ENCODE measurements around the gene SARDH.

Gene SARDH

DNA sequence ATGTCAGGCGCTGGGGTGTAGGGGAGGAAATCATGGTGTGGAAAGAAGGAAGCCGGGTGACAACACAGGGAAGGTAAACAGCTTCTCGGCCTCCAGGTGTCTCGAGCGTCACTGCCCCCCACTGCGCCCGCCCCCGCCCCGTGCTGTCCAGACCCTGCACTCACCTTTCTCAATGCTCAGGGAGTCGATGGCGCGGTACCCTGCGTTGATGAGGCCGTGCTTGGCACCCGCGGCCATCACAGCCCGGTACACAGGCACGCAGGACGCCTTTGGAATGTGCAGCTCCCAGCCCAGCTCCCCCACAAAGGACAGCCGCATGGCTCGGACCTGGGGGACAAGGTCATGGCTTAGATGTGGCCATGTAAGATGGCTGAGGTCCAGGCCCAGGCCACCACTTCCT lies 66.8 kb downstream of the SARDH start:
- DNase-seq (ENCODE audit: low read depth) = no peak
- no peak for TF ChIP-seq MYC (IDR thresholded peaks at IDR 0.05; ENCODE audit: low read depth, low read length)
- no peak overlapping the region for H3K4me3 ChIP-seq (ENCODE audit: low read depth, low read length)

DNA sequence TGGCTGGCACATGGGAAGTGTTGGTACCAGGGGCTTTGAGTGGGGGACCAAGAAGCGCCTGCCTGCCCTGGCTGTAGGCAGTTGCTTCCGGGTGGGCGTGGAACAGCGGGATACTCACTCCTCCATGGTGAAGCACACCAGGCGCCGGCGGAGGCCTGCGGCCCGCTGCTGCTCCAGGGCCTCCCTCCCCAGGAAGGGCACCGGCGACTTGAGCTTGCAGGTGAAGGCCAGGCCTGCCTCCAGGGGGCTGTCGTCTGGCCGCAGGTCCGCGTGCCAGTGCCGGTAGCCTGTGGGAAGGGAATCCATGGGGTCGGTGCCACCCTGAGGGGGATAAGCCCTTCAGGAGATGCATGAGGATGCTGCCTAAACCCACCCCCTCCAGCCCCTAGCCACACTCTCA lies 67.7 kb downstream of the SARDH start:
- TF ChIP-seq, protein P1, sequence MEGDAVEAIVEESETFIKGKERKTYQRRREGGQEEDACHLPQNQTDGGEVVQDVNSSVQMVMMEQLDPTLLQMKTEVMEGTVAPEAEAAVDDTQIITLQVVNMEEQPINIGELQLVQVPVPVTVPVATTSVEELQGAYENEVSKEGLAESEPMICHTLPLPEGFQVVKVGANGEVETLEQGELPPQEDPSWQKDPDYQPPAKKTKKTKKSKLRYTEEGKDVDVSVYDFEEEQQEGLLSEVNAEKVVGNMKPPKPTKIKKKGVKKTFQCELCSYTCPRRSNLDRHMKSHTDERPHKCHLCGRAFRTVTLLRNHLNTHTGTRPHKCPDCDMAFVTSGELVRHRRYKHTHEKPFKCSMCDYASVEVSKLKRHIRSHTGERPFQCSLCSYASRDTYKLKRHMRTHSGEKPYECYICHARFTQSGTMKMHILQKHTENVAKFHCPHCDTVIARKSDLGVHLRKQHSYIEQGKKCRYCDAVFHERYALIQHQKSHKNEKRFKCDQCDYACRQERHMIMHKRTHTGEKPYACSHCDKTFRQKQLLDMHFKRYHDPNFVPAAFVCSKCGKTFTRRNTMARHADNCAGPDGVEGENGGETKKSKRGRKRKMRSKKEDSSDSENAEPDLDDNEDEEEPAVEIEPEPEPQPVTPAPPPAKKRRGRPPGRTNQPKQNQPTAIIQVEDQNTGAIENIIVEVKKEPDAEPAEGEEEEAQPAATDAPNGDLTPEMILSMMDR (IDR thresholded peaks at IDR 0.05; ENCODE audit: low read depth, low read length) = no peak
- TF ChIP-seq MYC (IDR thresholded peaks at IDR 0.05; ENCODE audit: low read depth, low read length) = no peak
- TF ChIP-seq, protein P2, sequence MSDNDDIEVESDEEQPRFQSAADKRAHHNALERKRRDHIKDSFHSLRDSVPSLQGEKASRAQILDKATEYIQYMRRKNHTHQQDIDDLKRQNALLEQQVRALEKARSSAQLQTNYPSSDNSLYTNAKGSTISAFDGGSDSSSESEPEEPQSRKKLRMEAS (IDR thresholded peaks at IDR 0.05; ENCODE audit: low read depth, low read length) = no peak
- no peak for TF ChIP-seq POLR2A (IDR thresholded peaks at IDR 0.05; ENCODE audit: extremely low read depth, insufficient read length)
- no peak overlapping the region for H3K4me3 ChIP-seq (ENCODE audit: low read depth, low read length)
- DNase-seq (ENCODE audit: low read depth) = no peak

DNA sequence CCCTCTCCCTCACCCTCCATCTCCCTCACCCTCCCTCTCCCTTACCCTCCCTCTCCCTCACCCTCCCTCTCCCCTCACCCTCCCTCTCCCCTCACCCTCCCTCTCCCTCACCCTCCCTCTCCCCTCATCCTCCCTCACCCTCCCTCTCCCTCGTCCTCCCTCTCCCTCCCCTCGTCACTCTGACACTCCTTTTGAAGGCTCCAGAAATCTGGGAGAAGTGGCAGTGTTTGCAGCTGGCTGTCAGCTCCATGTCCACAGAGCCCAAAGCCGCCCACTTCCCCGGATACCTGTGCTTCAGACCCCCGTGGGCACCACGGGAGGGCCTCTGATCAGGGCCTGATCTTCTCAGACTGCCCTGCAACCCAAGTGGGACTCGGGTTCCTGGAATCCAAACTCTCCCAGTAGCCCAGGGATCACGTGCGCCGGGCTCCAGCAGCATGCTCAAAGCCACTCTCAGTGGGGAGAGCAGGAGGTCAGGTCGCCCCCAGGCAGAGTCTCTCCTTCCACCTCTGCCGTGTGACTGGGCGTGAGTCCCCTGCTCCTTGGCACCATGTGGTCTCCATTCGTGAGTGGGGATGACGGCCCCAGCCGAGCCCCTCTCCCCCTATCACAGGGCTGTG lies 68.9 kb downstream of the SARDH start:
- DNase-seq (ENCODE audit: low read depth) = no peak
- TF ChIP-seq POLR2A (IDR thresholded peaks at IDR 0.05; ENCODE audit: extremely low read depth, insufficient read length) = no peak
- TF ChIP-seq MYC (IDR thresholded peaks at IDR 0.05; ENCODE audit: low read depth, low read length) = no peak
- TF ChIP-seq, protein P2 (IDR thresholded peaks at IDR 0.05; ENCODE audit: low read depth, low read length) = no peak
- TF ChIP-seq, protein P1 (IDR thresholded peaks at IDR 0.05; ENCODE audit: low read depth, low read length) = no peak
- no peak overlapping the region for H3K4me3 ChIP-seq (ENCODE audit: low read depth, low read length)

DNA sequence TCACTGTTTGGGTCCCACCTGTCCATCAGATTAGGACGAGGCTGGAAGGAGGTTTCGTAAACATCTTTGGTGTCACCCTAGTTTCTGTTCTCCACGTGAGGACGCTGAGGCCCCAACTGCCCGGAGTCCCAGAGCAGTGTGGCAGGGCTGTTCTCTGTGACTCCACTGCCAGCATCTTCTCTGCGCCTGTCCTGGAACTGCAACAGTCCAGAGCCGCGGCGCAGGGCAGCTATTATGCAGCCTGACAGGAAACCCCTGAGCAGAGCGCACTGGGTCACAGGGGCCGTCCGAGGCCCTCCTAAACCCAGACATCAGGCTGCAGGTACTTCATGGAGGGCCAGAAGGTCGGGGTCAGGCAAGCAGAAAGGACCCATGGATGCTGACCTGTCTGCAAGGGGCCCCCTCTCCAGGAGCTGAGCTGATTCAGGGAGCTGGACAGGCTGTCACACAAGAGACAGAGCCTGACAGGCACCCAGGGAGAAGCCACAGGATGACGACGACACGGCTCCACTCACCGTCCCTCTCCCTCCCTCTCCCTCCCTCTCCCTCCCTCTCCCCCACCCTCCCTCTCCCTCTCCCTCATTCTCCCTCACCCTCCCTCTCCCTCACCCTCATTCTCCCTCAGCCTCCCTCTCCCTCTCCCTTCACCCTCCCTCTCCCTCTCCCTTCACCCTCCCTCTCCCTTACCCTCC lies 70.2 kb downstream of the SARDH start:
- peak; percentile 11 for DNase-seq (ENCODE audit: low read depth)
- H3K4me3 ChIP-seq (ENCODE audit: low read depth, low read length) = no peak overlapping the region
- TF ChIP-seq POLR2A (IDR thresholded peaks at IDR 0.05; ENCODE audit: extremely low read depth, insufficient read length) (no peak), MYC (IDR thresholded peaks at IDR 0.05; ENCODE audit: low read depth, low read length) (no peak)
- TF ChIP-seq, protein P1 (IDR thresholded peaks at IDR 0.05; ENCODE audit: low read depth, low read length) = no peak
- TF ChIP-seq, protein P2 (IDR thresholded peaks at IDR 0.05; ENCODE audit: low read depth, low read length) = no peak

DNA sequence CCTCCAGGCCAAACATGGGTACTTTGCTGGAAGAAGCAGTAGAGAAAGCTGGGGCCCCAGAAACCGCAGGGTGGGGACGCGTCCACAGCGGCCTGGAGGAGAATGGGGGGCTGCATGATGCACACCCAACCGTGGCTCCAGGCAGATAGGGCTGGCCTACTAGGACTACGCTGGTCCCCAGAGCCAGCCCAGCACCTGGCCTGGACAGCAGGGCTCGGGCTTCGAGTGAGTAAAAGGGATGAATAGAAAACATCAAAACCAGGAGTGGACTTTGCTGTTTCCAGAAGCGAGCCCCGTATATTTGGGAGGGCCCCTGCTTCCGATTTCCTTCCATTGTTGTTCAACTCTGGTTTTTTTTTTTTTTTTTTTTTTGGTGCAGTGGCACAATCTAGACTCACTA lies 71.3 kb downstream of the SARDH start:
- no peak for DNase-seq (ENCODE audit: low read depth)
- no peak overlapping the region for H3K4me3 ChIP-seq (ENCODE audit: low read depth, low read length)

DNA sequence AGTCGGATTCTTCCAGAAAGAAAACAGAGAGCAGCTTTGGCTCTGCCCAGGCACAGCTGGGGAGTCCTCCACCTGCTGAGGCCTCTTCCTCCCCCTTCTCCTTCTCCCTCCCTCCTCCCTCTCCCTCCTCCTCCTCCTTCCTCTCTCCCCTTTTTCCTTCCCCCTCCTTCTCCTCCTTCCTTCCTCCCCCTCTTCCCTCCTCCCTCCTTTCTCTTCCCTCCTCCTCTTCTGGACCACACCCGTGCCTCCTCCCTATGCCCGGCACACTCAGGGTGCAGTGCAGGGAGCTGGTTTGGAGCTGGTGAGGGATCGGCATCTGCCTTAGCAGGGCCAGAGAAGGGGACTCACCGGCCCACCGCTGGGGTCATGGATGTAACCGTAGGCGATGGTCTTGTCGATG lies 71.8 kb downstream of the SARDH start:
- H3K4me3 ChIP-seq (ENCODE audit: low read depth, low read length) = no peak overlapping the region
- no peak for DNase-seq (ENCODE audit: low read depth)
- no peak for TF ChIP-seq MYC (IDR thresholded peaks at IDR 0.05; ENCODE audit: low read depth, low read length)
- TF ChIP-seq, protein P1 (IDR thresholded peaks at IDR 0.05; ENCODE audit: low read depth, low read length) = no peak
- TF ChIP-seq, protein P2 (IDR thresholded peaks at IDR 0.05; ENCODE audit: low read depth, low read length) = no peak
- TF ChIP-seq POLR2A (IDR thresholded peaks at IDR 0.05; ENCODE audit: extremely low read depth, insufficient read length) = no peak

More for the DNA sequence above, 71.3 kb downstream of the SARDH start:
- TF ChIP-seq, protein P2 (IDR thresholded peaks at IDR 0.05; ENCODE audit: low read depth, low read length) = no peak
- TF ChIP-seq POLR2A (IDR thresholded peaks at IDR 0.05; ENCODE audit: extremely low read depth, insufficient read length) (no peak), MYC (IDR thresholded peaks at IDR 0.05; ENCODE audit: low read depth, low read length) (no peak)
- TF ChIP-seq, protein P1 (IDR thresholded peaks at IDR 0.05; ENCODE audit: low read depth, low read length) = no peak

Measured in NB4 (cell line).